ENCODE measurements around the gene TIMELESS. TPM values are rescaled to one million over a fixed set of nuclear protein-coding genes. Genes with fewer than 3 reads are reported as not detected.

The TIMELESS gene
- total and polyA plus RNA-seq, 4 donors, result 5.1 to 17.6 (median 10.3) TPM

DNA sequence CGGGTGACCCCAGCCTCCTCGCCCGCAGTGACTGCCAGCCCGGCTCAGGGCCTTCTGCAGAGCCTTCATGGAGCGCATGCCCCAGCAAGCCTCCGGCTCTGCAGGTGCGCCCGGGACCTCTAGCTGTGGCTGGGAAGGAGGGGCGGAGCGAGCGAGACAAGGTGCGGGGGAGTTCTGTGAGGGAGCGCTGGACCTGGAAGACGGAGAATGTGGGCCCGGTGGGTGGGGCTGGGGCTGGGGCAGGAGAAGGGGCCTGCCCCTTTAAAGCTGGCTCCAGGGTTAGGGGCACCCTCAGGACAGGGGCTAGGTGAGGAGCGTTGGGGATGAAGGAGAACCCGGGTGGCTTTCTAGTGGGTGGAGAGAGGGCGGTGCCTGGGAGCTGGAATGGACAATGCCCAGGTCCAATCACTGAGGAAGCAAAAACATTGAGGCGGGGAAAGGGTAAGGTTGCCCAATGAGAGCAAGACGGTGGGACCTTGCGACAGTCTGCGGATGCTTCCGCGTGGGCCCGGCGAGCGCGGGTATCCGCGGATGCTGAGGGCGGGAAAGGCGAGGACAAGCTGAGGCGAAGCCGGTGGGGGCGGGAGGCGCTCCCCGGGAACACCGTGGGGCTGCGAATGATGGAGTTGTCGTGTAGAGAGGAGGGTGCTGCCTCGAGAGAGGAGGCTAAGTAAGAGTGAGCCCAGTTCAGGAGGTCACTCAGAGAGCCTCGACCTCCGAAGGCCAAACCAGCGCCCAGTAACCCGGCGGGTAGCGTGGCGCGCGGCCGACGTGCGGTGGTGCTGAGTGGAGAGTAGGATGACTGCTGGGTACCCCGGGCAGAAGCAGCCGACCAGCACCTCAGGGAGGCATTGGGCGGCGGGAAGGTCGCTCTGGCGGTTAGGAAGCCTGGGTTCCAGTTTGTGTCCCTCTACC lies 39.1 kb upstream of the TIMELESS start, which contains the start of gene GLS2:
TSS of gene GLS2 (minus strand) at position 121 of the 915 bp plus-strand sequence. CDS start at position 78, 43 bp downstream.
- peaks cover 0 to 44% (median 27%) of the 10 kb centered on the region in 4 donors for H3K4me1 ChIP-seq (ENCODE audit: control insufficient read depth in 4 of 4, insufficient read depth in 4 of 4, low read length in 3 of 4)
- TF ChIP-seq ATF3 (IDR thresholded peaks at IDR 0.05), result no peak
- TF ChIP-seq, protein P1, sequence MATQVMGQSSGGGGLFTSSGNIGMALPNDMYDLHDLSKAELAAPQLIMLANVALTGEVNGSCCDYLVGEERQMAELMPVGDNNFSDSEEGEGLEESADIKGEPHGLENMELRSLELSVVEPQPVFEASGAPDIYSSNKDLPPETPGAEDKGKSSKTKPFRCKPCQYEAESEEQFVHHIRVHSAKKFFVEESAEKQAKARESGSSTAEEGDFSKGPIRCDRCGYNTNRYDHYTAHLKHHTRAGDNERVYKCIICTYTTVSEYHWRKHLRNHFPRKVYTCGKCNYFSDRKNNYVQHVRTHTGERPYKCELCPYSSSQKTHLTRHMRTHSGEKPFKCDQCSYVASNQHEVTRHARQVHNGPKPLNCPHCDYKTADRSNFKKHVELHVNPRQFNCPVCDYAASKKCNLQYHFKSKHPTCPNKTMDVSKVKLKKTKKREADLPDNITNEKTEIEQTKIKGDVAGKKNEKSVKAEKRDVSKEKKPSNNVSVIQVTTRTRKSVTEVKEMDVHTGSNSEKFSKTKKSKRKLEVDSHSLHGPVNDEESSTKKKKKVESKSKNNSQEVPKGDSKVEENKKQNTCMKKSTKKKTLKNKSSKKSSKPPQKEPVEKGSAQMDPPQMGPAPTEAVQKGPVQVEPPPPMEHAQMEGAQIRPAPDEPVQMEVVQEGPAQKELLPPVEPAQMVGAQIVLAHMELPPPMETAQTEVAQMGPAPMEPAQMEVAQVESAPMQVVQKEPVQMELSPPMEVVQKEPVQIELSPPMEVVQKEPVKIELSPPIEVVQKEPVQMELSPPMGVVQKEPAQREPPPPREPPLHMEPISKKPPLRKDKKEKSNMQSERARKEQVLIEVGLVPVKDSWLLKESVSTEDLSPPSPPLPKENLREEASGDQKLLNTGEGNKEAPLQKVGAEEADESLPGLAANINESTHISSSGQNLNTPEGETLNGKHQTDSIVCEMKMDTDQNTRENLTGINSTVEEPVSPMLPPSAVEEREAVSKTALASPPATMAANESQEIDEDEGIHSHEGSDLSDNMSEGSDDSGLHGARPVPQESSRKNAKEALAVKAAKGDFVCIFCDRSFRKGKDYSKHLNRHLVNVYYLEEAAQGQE (IDR thresholded peaks at IDR 0.05), result peak; percentile 50
- TF ChIP-seq SP1 (IDR thresholded peaks at IDR 0.05), result peak; percentile 73
- peak in 1 of 2 donors; percentile 42 for TF ChIP-seq RXRA (IDR thresholded peaks at IDR 0.05)
- no peak for TF ChIP-seq ZBTB33 (IDR thresholded peaks at IDR 0.05)
- TF ChIP-seq EGR1 (IDR thresholded peaks at IDR 0.05; ENCODE audit: low read depth in 2 of 2), result peak; percentile 31 to 64
- TF ChIP-seq RAD21 (IDR thresholded peaks at IDR 0.05), result no peak
- TF ChIP-seq, protein P2, sequence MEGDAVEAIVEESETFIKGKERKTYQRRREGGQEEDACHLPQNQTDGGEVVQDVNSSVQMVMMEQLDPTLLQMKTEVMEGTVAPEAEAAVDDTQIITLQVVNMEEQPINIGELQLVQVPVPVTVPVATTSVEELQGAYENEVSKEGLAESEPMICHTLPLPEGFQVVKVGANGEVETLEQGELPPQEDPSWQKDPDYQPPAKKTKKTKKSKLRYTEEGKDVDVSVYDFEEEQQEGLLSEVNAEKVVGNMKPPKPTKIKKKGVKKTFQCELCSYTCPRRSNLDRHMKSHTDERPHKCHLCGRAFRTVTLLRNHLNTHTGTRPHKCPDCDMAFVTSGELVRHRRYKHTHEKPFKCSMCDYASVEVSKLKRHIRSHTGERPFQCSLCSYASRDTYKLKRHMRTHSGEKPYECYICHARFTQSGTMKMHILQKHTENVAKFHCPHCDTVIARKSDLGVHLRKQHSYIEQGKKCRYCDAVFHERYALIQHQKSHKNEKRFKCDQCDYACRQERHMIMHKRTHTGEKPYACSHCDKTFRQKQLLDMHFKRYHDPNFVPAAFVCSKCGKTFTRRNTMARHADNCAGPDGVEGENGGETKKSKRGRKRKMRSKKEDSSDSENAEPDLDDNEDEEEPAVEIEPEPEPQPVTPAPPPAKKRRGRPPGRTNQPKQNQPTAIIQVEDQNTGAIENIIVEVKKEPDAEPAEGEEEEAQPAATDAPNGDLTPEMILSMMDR (IDR thresholded peaks at IDR 0.05; ENCODE audit: low read depth, low read length, missing input control), result no peak
- TF ChIP-seq GABPA (IDR thresholded peaks at IDR 0.05 in 1 of 2, conservative IDR thresholded peaks at IDR 0.05 in 1 of 2), result no peak
- peak; percentile 22 for TF ChIP-seq YY1 (IDR thresholded peaks at IDR 0.05)
- peak in 1 of 2 donors; percentile 64 for TF ChIP-seq HNF4A (conservative IDR thresholded peaks at IDR 0.05)
- TF ChIP-seq, protein P3, sequence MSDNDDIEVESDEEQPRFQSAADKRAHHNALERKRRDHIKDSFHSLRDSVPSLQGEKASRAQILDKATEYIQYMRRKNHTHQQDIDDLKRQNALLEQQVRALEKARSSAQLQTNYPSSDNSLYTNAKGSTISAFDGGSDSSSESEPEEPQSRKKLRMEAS (IDR thresholded peaks at IDR 0.05), result peak; percentile 95
- peak within 1 kb of the TSS; percentile 30 to 52 for H3K9ac ChIP-seq (ENCODE audit: low read depth in 1 of 2, low read length in 2 of 2)
- peak; percentile 70 for DNase-seq (ENCODE audit: low spot score)
- WGBS, result 22% methylated on average over 59 of the region's 59 CpGs
- H3K27ac ChIP-seq (ENCODE audit: low read depth in 1 of 2, low read length in 2 of 2), result peak within 1 kb of the TSS; percentile 78 to 81
- H3K9me3 ChIP-seq (ENCODE audit: control insufficient read depth in 4 of 4, low read length in 3 of 4), result no peaks in the 10 kb centered on the region
- H3K36me3 ChIP-seq (ENCODE audit: control insufficient read depth in 4 of 4, insufficient read depth in 3 of 4, low read depth in 1 of 4, low read length in 3 of 4), result peaks cover 0 to 1% (median 0%) of the 10 kb centered on the region in 4 donors
- peak within 1 kb of the TSS; percentile 54 to 60 (median 55) for H3K4me3 ChIP-seq (ENCODE audit: low read depth in 1 of 3, low read length in 3 of 3)
- H3K27me3 ChIP-seq (ENCODE audit: control insufficient read depth in 4 of 4, insufficient read depth in 4 of 4, low read length in 3 of 4), result no peaks in the 10 kb centered on the region

All from liver (tissue), 9 donors.